VCaP (cell line): ENCODE results near the gene TTC34.
"Not testable (repeated sequence)": the region's sequence is repeated elsewhere in the genome, so short reads cannot be mapped to it uniquely, and the experiment has no call there.

ENCODE experiments used
- H3K27ac ChIP-seq: fragments of 450-650 bp; 2 replicates; pipeline ENCODE4 v1.5.1; 2017
- TF ChIP-seq, protein P1 (sequence below): fragments of 450-650 bp; conservative IDR thresholded peaks from 2 replicates; pipeline ENCODE4 v1.5.1; 2017; ENCODE audit warnings: mild to moderate bottlenecking, moderate library complexity

The TTC34 gene

DNA sequence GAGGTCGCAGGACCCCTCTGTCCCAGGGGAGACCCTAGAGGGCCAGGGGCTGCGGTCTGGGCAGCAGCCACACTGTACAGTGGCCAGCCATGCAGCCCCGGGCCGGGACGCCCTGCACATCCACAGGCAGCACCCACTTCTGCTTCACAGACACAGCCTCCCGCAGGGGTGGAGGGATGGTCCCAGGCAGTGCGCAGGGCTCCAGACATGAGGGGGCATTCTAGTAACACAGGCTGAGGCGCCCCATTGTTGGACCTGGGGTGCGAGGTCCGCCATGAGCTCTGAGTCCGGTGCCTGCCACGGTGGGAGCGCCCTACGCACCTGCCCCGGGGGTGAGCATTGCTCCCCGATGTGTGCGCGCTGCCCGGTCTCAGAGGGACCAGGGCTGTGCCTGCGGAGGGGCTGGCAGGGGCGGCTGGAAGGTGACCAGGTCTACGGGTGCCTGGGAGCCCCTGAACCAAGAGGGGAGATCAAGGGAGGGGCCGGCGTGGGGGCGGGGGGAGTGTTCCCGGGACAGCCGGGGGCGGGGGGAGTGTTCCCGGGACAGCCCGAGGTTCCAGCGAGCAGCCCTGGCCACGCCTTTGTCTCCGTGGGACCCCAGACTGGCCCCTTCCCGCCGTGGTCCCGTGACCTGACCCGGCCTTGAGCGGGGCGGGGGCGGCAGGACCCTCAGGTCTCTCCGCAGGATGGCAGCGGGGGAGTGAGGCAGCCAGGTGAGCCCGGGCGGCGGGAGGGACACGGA lies 173.1 kb downstream of the TTC34 start:
- TF ChIP-seq, protein P1, sequence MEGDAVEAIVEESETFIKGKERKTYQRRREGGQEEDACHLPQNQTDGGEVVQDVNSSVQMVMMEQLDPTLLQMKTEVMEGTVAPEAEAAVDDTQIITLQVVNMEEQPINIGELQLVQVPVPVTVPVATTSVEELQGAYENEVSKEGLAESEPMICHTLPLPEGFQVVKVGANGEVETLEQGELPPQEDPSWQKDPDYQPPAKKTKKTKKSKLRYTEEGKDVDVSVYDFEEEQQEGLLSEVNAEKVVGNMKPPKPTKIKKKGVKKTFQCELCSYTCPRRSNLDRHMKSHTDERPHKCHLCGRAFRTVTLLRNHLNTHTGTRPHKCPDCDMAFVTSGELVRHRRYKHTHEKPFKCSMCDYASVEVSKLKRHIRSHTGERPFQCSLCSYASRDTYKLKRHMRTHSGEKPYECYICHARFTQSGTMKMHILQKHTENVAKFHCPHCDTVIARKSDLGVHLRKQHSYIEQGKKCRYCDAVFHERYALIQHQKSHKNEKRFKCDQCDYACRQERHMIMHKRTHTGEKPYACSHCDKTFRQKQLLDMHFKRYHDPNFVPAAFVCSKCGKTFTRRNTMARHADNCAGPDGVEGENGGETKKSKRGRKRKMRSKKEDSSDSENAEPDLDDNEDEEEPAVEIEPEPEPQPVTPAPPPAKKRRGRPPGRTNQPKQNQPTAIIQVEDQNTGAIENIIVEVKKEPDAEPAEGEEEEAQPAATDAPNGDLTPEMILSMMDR: no peak
- H3K27ac ChIP-seq: no peak overlapping the region

DNA sequence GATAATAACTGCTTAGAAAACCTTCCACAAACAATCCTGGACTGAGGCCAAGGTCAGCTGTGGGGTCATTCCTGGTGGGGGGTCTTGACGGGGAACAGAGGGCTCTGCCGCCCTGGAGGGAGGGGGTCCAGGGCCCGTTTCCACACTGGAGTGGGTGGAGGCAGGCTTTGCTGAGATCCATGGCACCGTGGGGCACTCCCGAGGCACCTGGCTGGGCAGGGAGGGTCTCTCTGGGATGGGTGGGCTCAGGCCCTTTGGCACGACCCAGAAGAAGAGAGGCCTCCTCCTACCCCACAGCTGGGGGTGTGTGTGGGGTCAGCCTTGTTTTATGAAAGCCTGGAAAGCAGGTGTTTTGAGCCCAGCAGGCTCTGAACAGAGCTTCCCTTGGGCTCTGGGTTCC lies 173.7 kb downstream of the TTC34 start:
- TF ChIP-seq, protein P1: no peak
- H3K27ac ChIP-seq: no peak overlapping the region

GRCh38 chr1:2625748-2626147 lies 175.7 kb downstream of the TTC34 start:
- H3K27ac ChIP-seq: not testable (repeated sequence)

GRCh38 chr1:2625311-2625710 lies 176.2 kb downstream of the TTC34 start:
- no peak overlapping the region for H3K27ac ChIP-seq
- TF ChIP-seq, protein P1: no peak

DNA sequence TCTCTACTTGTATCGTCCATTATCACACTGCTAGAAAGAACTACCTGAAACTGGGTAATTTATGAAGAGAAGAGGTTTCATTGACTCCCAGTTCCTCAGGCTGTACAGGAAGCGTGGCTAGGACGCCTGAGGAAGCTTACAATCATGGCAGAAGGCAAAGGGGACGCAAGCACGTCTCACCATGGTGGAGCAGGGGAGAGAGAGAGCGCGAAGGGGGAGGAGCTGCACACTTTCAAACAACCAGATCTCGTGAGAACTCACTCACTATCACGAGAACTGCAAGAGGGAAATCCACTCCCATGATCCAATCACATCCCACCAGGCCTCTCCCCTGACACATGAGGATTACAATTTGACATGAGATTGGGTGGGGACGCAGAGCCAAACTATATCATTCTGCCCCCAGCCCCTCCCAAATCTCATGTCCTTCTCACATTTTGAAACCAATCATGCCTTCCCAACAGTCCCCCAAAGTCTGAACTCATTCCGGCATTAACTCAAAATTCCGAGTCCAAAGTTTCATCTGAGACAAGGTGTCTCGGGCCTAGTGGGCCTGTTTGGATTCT lies 176.7 kb downstream of the TTC34 start:
- no peak overlapping the region for H3K27ac ChIP-seq
- TF ChIP-seq, protein P1: no peak

DNA sequence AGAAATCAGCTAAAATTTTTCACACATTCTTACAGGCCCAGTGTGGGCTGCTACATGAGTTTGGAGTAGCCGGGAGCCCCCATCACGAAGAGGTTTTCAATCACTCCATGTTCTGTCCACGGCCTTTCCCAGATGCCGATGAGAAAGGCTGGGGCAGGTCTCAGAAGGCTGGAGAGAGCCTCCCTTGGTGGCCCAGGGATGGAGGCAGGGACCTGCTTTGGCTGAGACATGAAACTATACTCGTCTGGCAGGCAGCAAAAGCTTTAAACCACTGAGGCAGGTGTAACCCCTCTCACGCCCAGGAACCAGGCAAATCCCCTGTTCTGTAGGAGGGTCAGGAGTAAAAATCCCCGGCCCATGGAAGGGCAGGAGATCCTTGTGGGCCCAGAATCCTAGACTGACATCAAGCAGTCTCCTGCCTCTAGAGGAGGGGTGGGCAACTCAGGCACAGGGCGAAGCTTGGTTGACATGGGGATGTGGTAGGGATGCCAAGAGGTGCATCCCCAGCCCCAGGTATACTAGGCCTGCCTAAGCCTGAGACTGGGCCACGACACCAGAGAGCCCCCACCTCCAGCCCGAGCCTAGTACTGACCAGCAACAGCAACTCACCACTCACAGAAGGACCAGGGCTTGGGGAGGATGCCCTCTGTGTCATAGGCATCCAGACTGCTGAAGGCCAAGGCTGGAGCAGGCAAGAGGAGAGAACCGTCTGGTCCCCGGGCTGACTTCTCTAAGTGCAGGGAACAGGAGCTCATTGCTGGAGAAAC lies 177.7 kb downstream of the TTC34 start:
- H3K27ac ChIP-seq: no peak overlapping the region
- TF ChIP-seq, protein P1: no peak

DNA sequence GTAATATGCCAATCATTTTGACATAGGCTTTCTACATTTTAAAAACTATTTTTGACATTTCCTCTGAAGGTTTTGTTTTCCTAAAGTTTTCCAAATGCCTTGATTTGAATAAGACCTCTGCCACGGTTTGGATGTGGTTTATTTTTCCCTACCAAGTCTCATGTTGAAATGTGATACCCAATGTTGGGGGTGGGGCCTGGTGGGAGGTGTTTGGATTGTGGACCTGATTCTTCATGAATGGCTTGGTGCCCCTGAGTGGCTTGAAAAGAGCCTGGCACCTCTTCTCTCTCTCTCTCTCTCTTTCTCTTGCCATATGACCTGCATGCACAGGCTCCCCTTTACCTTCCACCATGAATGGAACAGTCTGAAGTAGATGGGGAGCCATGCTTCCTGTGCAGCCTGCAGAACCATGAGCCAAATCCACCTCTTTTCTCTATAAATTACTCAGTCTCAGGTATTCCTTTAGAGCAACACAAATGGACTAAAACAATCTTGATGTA lies 183.5 kb downstream of the TTC34 start:
- TF ChIP-seq, protein P1: no peak
- no peak overlapping the region for H3K27ac ChIP-seq
